IMR-90 (cell line): ENCODE results near the gene RUFY2. TPM values are rescaled to one million over a fixed set of nuclear protein-coding genes. Genes with fewer than 3 reads are reported as not detected.

ENCODE experiments used
- ATAC-seq: fragments of 200-7000 bp; cut with Tn5 transposase; 2 replicates; pipeline ENCODE4 v1.9.1; 2020; ENCODE audit warnings: low read depth, mild to moderate bottlenecking, moderate library complexity
- BruUV-seq: library from RNA; stranded (reverse); fragments of 400-500 nt; replicated peaks from 2 replicates; lab custom pipeline; 2021; lab: Mats Ljungman, UMichigan
- CTCF ChIA-PET: fragments of 300-600 bp; formaldehyde crosslinking; extraction: SDS; loops from one replicate; lab custom pipeline; 2021; ENCODE audit warnings: antibody characterized with exemption; lab: Yijun Ruan, JAX
- POLR2A ChIA-PET: fragments of 300-600 bp; sonication (Branson Sonifier 250); formaldehyde crosslinking; loops from one replicate; lab custom pipeline; 2022; ENCODE audit warnings: antibody characterized with exemption; ENCODE audit not compliant: unreplicated experiment; lab: Charles Lee
- DNase-seq: peaks from one replicate; pipeline ENCODE4 v3.0.0; 2013
- H2AFZ ChIP-seq: replicated peaks from 2 replicates; pipeline ENCODE3; 2013; ENCODE audit warnings: low read length, mild to moderate bottlenecking; ENCODE audit not compliant: poor library complexity
- H2AK5ac ChIP-seq: 2 replicates; pipeline ENCODE4 v1.6.1; 2013; ENCODE audit warnings: low read depth, low read length, inconsistent platforms
- H2AK9ac ChIP-seq: replicated peaks from 2 replicates; pipeline ENCODE3; 2013; ENCODE audit warnings: mild to moderate bottlenecking, low read depth, low read length, moderate library complexity; ENCODE audit not compliant: poor library complexity
- H2BK120ac ChIP-seq: 2 replicates; pipeline ENCODE4 v1.6.1; 2013; ENCODE audit warnings: low read depth, low read length, inconsistent platforms
- H2BK15ac ChIP-seq: 3 replicates; pipeline ENCODE4 v1.6.1; 2013; ENCODE audit warnings: low read depth, low read length, inconsistent platforms
- H2BK20ac ChIP-seq: 2 replicates; pipeline ENCODE4 v1.6.1; 2013; ENCODE audit warnings: low read depth, mild to moderate bottlenecking, inconsistent platforms, low read length, moderate library complexity
- H2BK5ac ChIP-seq: 2 replicates; pipeline ENCODE4 v1.6.1; 2013; ENCODE audit warnings: mild to moderate bottlenecking, low read depth, low read length, inconsistent platforms; ENCODE audit not compliant: poor library complexity, severe bottlenecking
- H3K14ac ChIP-seq: replicated peaks from 2 replicates; pipeline ENCODE4 v1.6.1; 2013; ENCODE audit warnings: low read depth, low read length, inconsistent platforms
- H3K18ac ChIP-seq: 2 replicates; pipeline ENCODE4 v1.6.1; 2013; ENCODE audit warnings: low read depth, low read length, control low read depth
- H3K23ac ChIP-seq: 2 replicates; pipeline ENCODE4 v1.6.1; 2013; ENCODE audit warnings: low read depth, low read length, inconsistent platforms
- H3K27ac ChIP-seq: 2 replicates; pipeline ENCODE4 v1.5.1; 2013; ENCODE audit warnings: mild to moderate bottlenecking, control low read depth, low read length; ENCODE audit not compliant: insufficient read depth
- H3K27me3 ChIP-seq: 2 replicates; pipeline ENCODE4 v1.6.1; 2013; ENCODE audit warnings: low read length; ENCODE audit not compliant: control insufficient read depth, insufficient read depth
- H3K36me3 ChIP-seq: 2 replicates; pipeline ENCODE4 v1.6.1; 2013; ENCODE audit warnings: low read length, mixed read lengths; ENCODE audit not compliant: control insufficient read depth, insufficient read depth
- H3K4ac ChIP-seq: 2 replicates; pipeline ENCODE4 v1.6.1; 2013; ENCODE audit warnings: low read depth, low read length, inconsistent platforms
- H3K4me1 ChIP-seq: 2 replicates; pipeline ENCODE4 v1.6.1; 2013; ENCODE audit warnings: low read length, mixed read lengths; ENCODE audit not compliant: control insufficient read depth, insufficient read depth
- H3K4me2 ChIP-seq: 2 replicates; pipeline ENCODE4 v1.6.1; 2013; ENCODE audit warnings: low read depth, mild to moderate bottlenecking, control low read depth, low read length, moderate library complexity
- H3K4me3 ChIP-seq: 2 replicates; pipeline ENCODE4 v1.5.1; 2013; ENCODE audit warnings: low read depth, mild to moderate bottlenecking, control low read depth, low read length, moderate library complexity; ENCODE audit not compliant: insufficient read depth
- H3K56ac ChIP-seq: 2 replicates; pipeline ENCODE4 v1.6.1; 2013; ENCODE audit warnings: low read length, inconsistent platforms; ENCODE audit not compliant: insufficient read depth; ENCODE audit errors: extremely low read depth
- H3K79me1 ChIP-seq, 2 experiments: 2 replicates each; pipeline ENCODE4 v1.6.1; 2013; ENCODE audit warnings: low read length in 2 of 2, inconsistent platforms in 1 of 2, low read depth in 1 of 2
- H3K9ac ChIP-seq: 2 replicates; pipeline ENCODE4 v1.6.1; 2013; ENCODE audit warnings: low read depth, low read length, control low read depth
- H3K9me1 ChIP-seq: 2 replicates; pipeline ENCODE4 v1.6.1; 2013; ENCODE audit warnings: low read length, inconsistent platforms; ENCODE audit not compliant: insufficient read depth
- H3K9me3 ChIP-seq: 2 replicates; pipeline ENCODE4 v1.6.1; 2013; ENCODE audit warnings: low read length; ENCODE audit not compliant: control insufficient read depth, insufficient read depth
- H4K20me1 ChIP-seq: 2 replicates; pipeline ENCODE4 v1.6.1; 2013; ENCODE audit warnings: low read length, inconsistent platforms; ENCODE audit not compliant: insufficient read depth
- H4K5ac ChIP-seq: 2 replicates; pipeline ENCODE4 v1.6.1; 2013; ENCODE audit warnings: mild to moderate bottlenecking, low read depth, low read length, control low read depth
- H4K8ac ChIP-seq, 2 experiments: 2 replicates each; pipeline ENCODE4 v1.6.1; 2013; ENCODE audit warnings: low read depth in 2 of 2, low read length in 2 of 2, control low read depth in 1 of 2, inconsistent platforms in 1 of 2
- H4K91ac ChIP-seq: 2 replicates; pipeline ENCODE4 v1.6.1; 2013; ENCODE audit warnings: low read depth, low read length, inconsistent platforms; ENCODE audit not compliant: insufficient read depth
- CEBPB ChIP-seq: IDR thresholded peaks from 2 replicates; pipeline ENCODE4 v1.6.1; 2012; ENCODE audit warnings: low read depth, low read length, improper control_type of control experiment
- CHD1 ChIP-seq: IDR thresholded peaks from 2 replicates; pipeline ENCODE4 v1.6.1; 2012; ENCODE audit warnings: low read depth, low read length, improper control_type of control experiment
- ELK1 ChIP-seq: fragments of 150-350 bp; IDR thresholded peaks from 2 replicates; pipeline ENCODE4 v1.6.1; 2016; ENCODE audit warnings: low read depth, mild to moderate bottlenecking, low read length, moderate library complexity, borderline replicate concordance
- MAFK ChIP-seq: IDR thresholded peaks from 2 replicates; pipeline ENCODE4 v1.6.1; 2012; ENCODE audit warnings: low read depth, low read length, improper control_type of control experiment
- MXI1 ChIP-seq: IDR thresholded peaks from 2 replicates; pipeline ENCODE4 v1.6.1; 2012; ENCODE audit warnings: low read depth, mild to moderate bottlenecking, low read length, moderate library complexity, borderline replicate concordance
- NFE2L2 ChIP-seq: fragments of 150-350 bp; IDR thresholded peaks from 2 replicates; pipeline ENCODE4 v1.6.1; 2016; ENCODE audit warnings: low read depth, mild to moderate bottlenecking, low read length
- POLR2A ChIP-seq: IDR thresholded peaks from 2 replicates; pipeline ENCODE4 v1.6.1; 2012; ENCODE audit warnings: mild to moderate bottlenecking, low read depth, low read length
- RAD21 ChIP-seq: IDR thresholded peaks from 2 replicates; pipeline ENCODE4 v1.6.1; 2012; ENCODE audit warnings: low read length, improper control_type of control experiment
- RCOR1 ChIP-seq: IDR thresholded peaks from 2 replicates; pipeline ENCODE4 v1.6.1; 2012; ENCODE audit warnings: mild to moderate bottlenecking, low read length, improper control_type of control experiment; ENCODE audit not compliant: insufficient replicate concordance
- SMC3 ChIP-seq: fragments of 150-350 bp; IDR thresholded peaks from 2 replicates; pipeline ENCODE4 v1.6.1; 2016; ENCODE audit warnings: low read depth, mild to moderate bottlenecking, antibody characterized with exemption, low read length, moderate library complexity
- WGBS, 2 experiments: methylation state at CpG; one replicate each; pipeline versions ENCODE4 v1.1.5 to v1.1.7; 2013; ENCODE audit warnings: missing lambda C conversion rate in 2 of 2; ENCODE audit not compliant: insufficient read length in 1 of 2; ENCODE audit errors: extremely low coverage in 2 of 2; 5-methylcytosine and 5-hydroxymethylcytosine counted together
- dilution Hi-C: fragments of 300-500 bp; cut with HindIII; formaldehyde crosslinking; loops from one replicate; pipeline ENCODE4 v1.14.3; 2018; ENCODE audit warnings: low sequenced_read_pairs; ENCODE audit not compliant: unreplicated experiment
- in situ Hi-C: fragments of 300-500 bp; cut with MboI; formaldehyde crosslinking; loops from 3 replicates; pipeline ENCODE4 v1.14.3; 2019; ENCODE audit warnings: low sequenced_read_pairs, inconsistent platforms, mixed read lengths
- intact Hi-C: fragments of 100-400 bp; cut with micrococcal nuclease; formaldehyde crosslinking; loops from 2 replicates; pipeline ENCODE4 v1.10.0; 2022
- polyA plus RNA-seq, 3 experiments: library from polyadenylated mRNA; depleted of rRNA; stranded (reverse); fragments of >200 nt; gene quantifications; 2 replicates each; pipeline ENCODE4 v1.2.3, GENCODE V29; 2012; ENCODE audit warnings: low replicate concordance in 1 of 3
- total RNA-seq: library from RNA; depleted of rRNA; stranded (reverse); fragments of >200 nt; gene quantifications from 2 replicates; pipeline ENCODE4 v1.2.3, GENCODE V29; 2012

RUFY2 gene
- total and polyA plus RNA-seq, 2 of the 4 experiments (the other 2 are of a cell fraction), result 6.7 to 6.8 TPM

- Histone ChIP-seq H2AK5ac (no peak overlapping the region), H3K18ac (no peak overlapping the region), H3K14ac (no peak overlapping the region), H4K91ac (no peak overlapping the region), H3K27ac (no peak overlapping the region), H2AFZ (no peak overlapping the region), H3K9me3 (no peaks in the 10 kb centered on the region), H3K4ac (no peak overlapping the region), H3K4me1 (no peaks in the 10 kb centered on the region; the same call in 1 of the 2 replicates), H2BK120ac (no peak overlapping the region), H2BK15ac (no peak overlapping the region), H3K4me2 (no peak overlapping the region), H3K9ac (no peak overlapping the region), H3K79me1 (peaks cover 10 to 49% of the 10 kb centered on the region in 2 experiments; a peak in 3 of 4 replicates), H2BK20ac (no peak overlapping the region), H3K36me3 (peaks cover 9% of the 10 kb centered on the region), H4K20me1 (peaks cover 7% of the 10 kb centered on the region), H3K27me3 (no peaks in the 10 kb centered on the region), H3K23ac (no peak overlapping the region), H2AK9ac (no peak overlapping the region), H3K56ac (no peak overlapping the region), H3K4me3 (no peak overlapping the region), H3K9me1 (no peaks in the 10 kb centered on the region), H4K5ac (no peak overlapping the region), H4K8ac (no peak overlapping the region), H2BK5ac (no peak overlapping the region)
- DNase-seq (peak; percentile 1), ATAC-seq (no peak)
- no peak for TF ChIP-seq RCOR1
- TF ChIP-seq NFE2L2, result no peak
- TF ChIP-seq MAFK, result no peak
- no peak for TF ChIP-seq CEBPB
- TF ChIP-seq POLR2A, result no peak
- TF ChIP-seq CHD1, result no peak
- TF ChIP-seq SMC3, result no peak
- no peak for TF ChIP-seq ELK1
- no peak for TF ChIP-seq MXI1
- no peak for TF ChIP-seq RAD21
- dilution Hi-C loops (no loop called here), intact Hi-C loops (no loop called here), in situ Hi-C loops (no loop called here)
- no TSS peak for BruUV-seq
- ChIA-PET POLR2A (no interaction called here), CTCF (interaction anchor here (0.9 kb wide), 1 partner anchor 20 kb away, joined by 3 read pairs; no protein-coding TSS in a partner anchor)
- WGBS, 2 experiments, result no CpG with 5 or more reads among the region's 1 CpG
These were observed 4.8 kb downstream of the RUFY2 start for GRCh38 chr10:68402276-68402675.
